Thyroid gland (tissue), 4 donors: Measurements from ENCODE around the gene PACS1.

Experiments used
- CTCF ChIP-seq, 6 experiments: fragments of 200-600 bp in 3 of 6; fragments of 450-650 bp in 3 of 6; sonication (generic) in 3 of 6; IDR thresholded peaks; one replicate each; pipeline ENCODE4 v1.5.1; 2016 to 2019; ENCODE audit warnings: antibody characterized with exemption in 6 of 6, mild to moderate bottlenecking in 2 of 6, inconsistent platforms in 1 of 6, moderate library complexity in 1 of 6
- POLR2A ChIP-seq, 2 donors: fragments of 450-650 bp; IDR thresholded peaks; one replicate each; pipeline ENCODE4 v1.6.1; 2017; ENCODE audit warnings: antibody characterized with exemption in 2 of 2, mild to moderate bottlenecking in 2 of 2, moderate library complexity in 1 of 2

GRCh38 chr11:66284526-66285078 lies 214.5 kb downstream of the PACS1 start:
- no peak for TF ChIP-seq CTCF (IDR thresholded peaks at IDR 0.05)
- TF ChIP-seq POLR2A (IDR thresholded peaks at IDR 0.05) = no peak
